Measurements from ENCODE around the gene SASS6. TPM values are rescaled to one million over a fixed set of nuclear protein-coding genes. Genes with fewer than 3 reads are reported as not detected.

The SASS6 gene
- total RNA-seq, 1 donor from 2014 or later, result 15.2 TPM

- no peak for DNase-seq (ENCODE audit: low read depth, low spot score)
- Mint-ChIP-seq H3K4me1 (peaks cover 5% of the 10 kb centered on the region), H3K27me3 (ENCODE audit: low read depth) (no peaks in the 10 kb centered on the region), H3K4me3 (no peak overlapping the region), H3K9me3 (no peaks in the 10 kb centered on the region), H3K36me3 (ENCODE audit: low read depth) (peaks cover 16% of the 10 kb centered on the region), H3K27ac (ENCODE audit: unreplicated experiment) (no peak overlapping the region)
- no peak for TF ChIP-seq CTCF (conservative IDR thresholded peaks at IDR 0.05)
These were observed 23.1 kb downstream of the SASS6 start for GRCh38 chr1:100109554-100110066.

GRCh38 chr1:100107696-100108095 is 25.0 kb downstream of the SASS6 start:
- peak overlapping the region; percentile 35 for H3K27ac Mint-ChIP-seq (ENCODE audit: unreplicated experiment)
- H3K4me3 Mint-ChIP-seq, result no peak overlapping the region
- H3K4me1 Mint-ChIP-seq, result peaks cover 5% of the 10 kb centered on the region
- no peak for DNase-seq (ENCODE audit: low read depth, low spot score)
- no peaks in the 10 kb centered on the region for H3K27me3 Mint-ChIP-seq (ENCODE audit: low read depth)
- no peak for TF ChIP-seq CTCF (conservative IDR thresholded peaks at IDR 0.05)
- H3K36me3 Mint-ChIP-seq (ENCODE audit: low read depth), result peaks cover 11% of the 10 kb centered on the region
- no peaks in the 10 kb centered on the region for H3K9me3 Mint-ChIP-seq

- Mint-ChIP-seq H3K27ac (ENCODE audit: unreplicated experiment) (no peak overlapping the region), H3K36me3 (ENCODE audit: low read depth) (peaks cover 20% of the 10 kb centered on the region)
These were observed 31.2 kb downstream of the SASS6 start for GRCh38 chr1:100101564-100101963.

GRCh38 chr1:100100202-100100601 is 32.5 kb downstream of the SASS6 start:
- no peaks in the 10 kb centered on the region for H3K27me3 Mint-ChIP-seq (ENCODE audit: low read depth)
- H3K4me3 Mint-ChIP-seq, result no peak overlapping the region
- H3K36me3 Mint-ChIP-seq (ENCODE audit: low read depth), result peaks cover 22% of the 10 kb centered on the region
- no peaks in the 10 kb centered on the region for H3K9me3 Mint-ChIP-seq
- no peak for TF ChIP-seq CTCF (conservative IDR thresholded peaks at IDR 0.05)
- DNase-seq (ENCODE audit: low read depth, low spot score), result no peak
- no peak overlapping the region for H3K27ac Mint-ChIP-seq (ENCODE audit: unreplicated experiment)
- no peaks in the 10 kb centered on the region for H3K4me1 Mint-ChIP-seq

More at GRCh38 chr1:100101564-100101963, 31.2 kb downstream of the SASS6 start:
- H3K9me3 Mint-ChIP-seq, result no peaks in the 10 kb centered on the region
- no peak for TF ChIP-seq CTCF (conservative IDR thresholded peaks at IDR 0.05)
- H3K4me1 Mint-ChIP-seq, result no peaks in the 10 kb centered on the region
- H3K27me3 Mint-ChIP-seq (ENCODE audit: low read depth), result no peaks in the 10 kb centered on the region
- no peak overlapping the region for H3K4me3 Mint-ChIP-seq
- DNase-seq (ENCODE audit: low read depth, low spot score), result no peak

- Mint-ChIP-seq H3K36me3 (ENCODE audit: low read depth) (peaks cover 8% of the 10 kb centered on the region), H3K4me1 (no peaks in the 10 kb centered on the region), H3K27me3 (ENCODE audit: low read depth) (no peaks in the 10 kb centered on the region), H3K4me3 (no peak overlapping the region), H3K27ac (ENCODE audit: unreplicated experiment) (peak overlapping the region; percentile 30), H3K9me3 (no peaks in the 10 kb centered on the region)
- no peak for DNase-seq (ENCODE audit: low read depth, low spot score)
- TF ChIP-seq CTCF (conservative IDR thresholded peaks at IDR 0.05), result no peak
These were observed 42.3 kb downstream of the SASS6 start for GRCh38 chr1:100090471-100090870.
